OCI-LY7 (cell line): ENCODE measurements around the gene HLCS.

ENCODE experiments used
- CTCF ChIP-seq: fragments of 200-600 bp; sonication (generic); conservative IDR thresholded peaks from 2 replicates; pipeline ENCODE4 v1.5.1; 2014; ENCODE audit warnings: mild to moderate bottlenecking, antibody characterized with exemption, low read length, moderate library complexity, mixed read lengths
- EZH2phosphoT487 ChIP-seq: fragments of 200-600 bp; sonication (generic); IDR thresholded peaks from 2 replicates; pipeline ENCODE4 v1.6.1; 2018; ENCODE audit warnings: low read depth, borderline replicate concordance, mild to moderate bottlenecking, mixed run types, antibody characterized with exemption, low read length, moderate library complexity, mixed read lengths

DNA sequence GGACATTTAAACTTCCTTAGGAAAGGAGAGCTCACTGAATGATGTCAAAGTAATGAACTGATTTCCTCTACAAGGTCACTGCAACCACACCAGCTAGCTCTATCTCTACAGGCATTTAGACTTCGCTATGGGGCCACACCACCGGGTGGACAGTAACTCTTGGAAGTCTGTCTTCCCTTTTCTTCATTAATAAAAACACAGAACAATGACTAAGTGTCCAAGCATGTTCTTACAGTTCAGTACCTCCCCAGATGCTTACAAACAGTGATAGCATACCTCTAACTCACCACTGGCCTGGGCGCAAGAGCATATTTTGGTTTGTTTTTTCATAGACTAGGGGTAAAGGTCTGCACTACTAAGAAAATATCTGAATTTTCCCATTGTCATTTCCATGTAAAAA, 212.9 kb downstream of the HLCS start:
- TF ChIP-seq CTCF (no peak), EZH2phosphoT487 (no peak)
